Upper lobe of left lung (tissue), 4 donors: ENCODE data around the gene WNT5A.

Source experiments
- CTCF ChIP-seq, 6 experiments: fragments of 450-650 bp in 4 of 6; fragments of 200-600 bp in 2 of 6; sonication (generic) in 2 of 6; IDR thresholded peaks; one replicate each; pipeline ENCODE4 v1.5.1; 2016 to 2019; ENCODE audit warnings: antibody characterized with exemption in 6 of 6
- POLR2A ChIP-seq, 4 donors: fragments of 450-650 bp; IDR thresholded peaks; one replicate each; pipeline ENCODE4 v1.5.1; 2016 to 2017; ENCODE audit warnings: antibody characterized with exemption in 4 of 4, mild to moderate bottlenecking in 2 of 4
- POLR2AphosphoS5 ChIP-seq, 2 donors: sonication (generic); formaldehyde crosslinking; IDR thresholded peaks; one replicate each; pipeline ENCODE4 v1.5.1; 2017; ENCODE audit warnings: antibody characterized with exemption in 2 of 2

- TF ChIP-seq CTCF (IDR thresholded peaks at IDR 0.05) (no peak), POLR2AphosphoS5 (IDR thresholded peaks at IDR 0.05) (no peak), POLR2A (IDR thresholded peaks at IDR 0.05) (no peak)
These were observed 2.7 kb upstream of the WNT5A start for GRCh38 chr3:55489798-55490132.
